Bladder microvascular endothelial cell (primary cell): ENCODE measurements around the gene CRHR2. TPM values are rescaled to one million over a fixed set of nuclear protein-coding genes. Genes with fewer than 3 reads are reported as not detected.

Source experiments
- total RNA-seq: library from RNA; depleted of rRNA; stranded (reverse); fragments of >200 nt; gene quantifications from 2 replicates; pipeline ENCODE4 v1.2.3, GENCODE V29; 2014

Gene CRHR2
- total RNA-seq: not detected in 2 replicates

DNA sequence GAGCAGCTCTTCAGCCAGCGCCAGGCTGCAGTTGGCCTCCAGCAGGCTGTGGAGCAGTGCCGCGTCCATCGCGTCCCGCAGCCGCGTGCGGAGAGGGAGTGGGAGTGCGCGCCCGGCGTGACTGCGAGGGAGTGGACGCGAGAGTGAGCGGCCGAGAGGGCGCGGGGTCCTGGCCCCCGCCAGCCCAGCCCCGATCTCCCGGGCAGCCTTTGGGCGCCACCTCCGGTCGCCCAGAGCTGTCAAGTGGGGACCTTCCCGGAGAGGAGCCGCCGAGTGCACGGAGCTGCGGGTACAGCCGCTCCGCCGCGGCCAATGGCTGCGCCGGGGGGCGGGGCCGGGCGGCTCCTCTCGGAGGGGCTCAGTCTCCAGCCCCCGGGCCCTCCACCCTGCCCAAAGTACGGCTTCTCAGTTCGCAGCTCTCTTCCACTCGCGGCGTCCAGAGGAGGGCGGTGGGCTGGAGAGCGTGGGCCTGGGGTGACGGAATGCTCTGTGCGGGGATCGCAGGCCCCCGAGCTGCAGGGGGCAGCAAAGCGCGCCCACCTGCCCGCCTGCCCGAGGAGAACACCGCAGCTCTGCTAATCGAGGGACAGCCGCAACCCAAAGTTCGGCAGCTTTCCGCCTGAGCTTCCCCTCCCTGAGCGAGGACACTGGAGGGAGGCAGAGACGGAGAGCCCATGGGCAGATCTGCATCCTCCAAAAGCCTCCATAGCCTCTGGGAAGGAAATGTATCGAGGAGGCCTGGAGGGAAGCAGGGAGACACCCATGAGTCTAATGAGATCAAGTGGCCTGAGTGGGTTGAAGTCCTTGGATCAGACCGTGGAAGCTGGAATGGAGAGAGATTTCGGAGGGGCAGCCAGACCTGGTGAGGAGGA lies at the start of gene CRHR2:
Gene CRHR2 (minus strand): TSS at position 245 of the 872 bp plus-strand sequence. CDS start 176 bp downstream, at position 69.

Other genes with a start within 250 kb of the CRHR2 start
- 21.0 and 39.3 TPM in 2 replicates for gene NOD1, start 203.7 kb downstream of the CRHR2 start, total RNA-seq
- 28.5 and 30.6 TPM in 2 replicates for gene GGCT, start 177.6 kb downstream of the CRHR2 start, total RNA-seq
- gene GARS1, start 87.6 kb downstream of the CRHR2 start, total RNA-seq: 78.0 and 142 TPM in 2 replicates
- gene INMT, start 69.7 kb upstream of the CRHR2 start, total RNA-seq: 0.16 and 0.19 TPM in 2 replicates
- gene MINDY4, start 89.0 kb upstream of the CRHR2 start, total RNA-seq: 2.4 and 2.6 TPM in 2 replicates
- gene AQP1, start 229.4 kb upstream of the CRHR2 start, total RNA-seq: 2.1 and 12.5 TPM in 2 replicates